ENCODE measurements around the gene NECAB2.

- TF ChIP-seq POLR2A (IDR thresholded peaks at IDR 0.05; ENCODE audit: low read depth) (no peak), POLR2AphosphoS5 (IDR thresholded peaks at IDR 0.05) (no peak), EP300 (IDR thresholded peaks at IDR 0.05) (no peak)
- TF ChIP-seq, protein P1, sequence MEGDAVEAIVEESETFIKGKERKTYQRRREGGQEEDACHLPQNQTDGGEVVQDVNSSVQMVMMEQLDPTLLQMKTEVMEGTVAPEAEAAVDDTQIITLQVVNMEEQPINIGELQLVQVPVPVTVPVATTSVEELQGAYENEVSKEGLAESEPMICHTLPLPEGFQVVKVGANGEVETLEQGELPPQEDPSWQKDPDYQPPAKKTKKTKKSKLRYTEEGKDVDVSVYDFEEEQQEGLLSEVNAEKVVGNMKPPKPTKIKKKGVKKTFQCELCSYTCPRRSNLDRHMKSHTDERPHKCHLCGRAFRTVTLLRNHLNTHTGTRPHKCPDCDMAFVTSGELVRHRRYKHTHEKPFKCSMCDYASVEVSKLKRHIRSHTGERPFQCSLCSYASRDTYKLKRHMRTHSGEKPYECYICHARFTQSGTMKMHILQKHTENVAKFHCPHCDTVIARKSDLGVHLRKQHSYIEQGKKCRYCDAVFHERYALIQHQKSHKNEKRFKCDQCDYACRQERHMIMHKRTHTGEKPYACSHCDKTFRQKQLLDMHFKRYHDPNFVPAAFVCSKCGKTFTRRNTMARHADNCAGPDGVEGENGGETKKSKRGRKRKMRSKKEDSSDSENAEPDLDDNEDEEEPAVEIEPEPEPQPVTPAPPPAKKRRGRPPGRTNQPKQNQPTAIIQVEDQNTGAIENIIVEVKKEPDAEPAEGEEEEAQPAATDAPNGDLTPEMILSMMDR (IDR thresholded peaks at IDR 0.05), result no peak
These were observed 3.4 kb downstream of the NECAB2 start for GRCh38 chr16:83971165-83972130.
